ENCODE results near the gene GMDS.

The GMDS gene

GRCh38 chr6:1971612-1972011 is 273.8 kb downstream of the GMDS start:
- no peak for DNase-seq

DNA sequence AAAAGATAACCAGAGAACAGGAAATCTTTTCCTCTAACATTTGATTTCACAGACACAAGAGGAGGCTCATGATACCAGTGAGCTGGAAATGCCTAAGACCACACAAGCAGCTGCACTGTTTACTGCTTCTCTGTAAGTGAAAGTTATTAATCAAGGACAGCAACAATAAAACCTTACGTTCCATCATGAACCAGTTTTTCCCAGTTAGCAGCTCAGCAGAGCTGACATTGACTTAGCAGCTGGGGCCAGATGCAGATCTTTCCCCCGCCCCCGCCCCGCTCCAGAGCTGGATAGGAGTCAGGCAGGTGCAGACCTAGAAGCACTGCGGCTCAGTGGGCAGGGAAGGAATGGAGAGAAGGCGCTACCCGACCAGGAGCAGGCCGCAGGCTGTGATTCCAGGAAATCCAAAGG is 275.2 kb downstream of the GMDS start:
- DNase-seq = no peak

DNA sequence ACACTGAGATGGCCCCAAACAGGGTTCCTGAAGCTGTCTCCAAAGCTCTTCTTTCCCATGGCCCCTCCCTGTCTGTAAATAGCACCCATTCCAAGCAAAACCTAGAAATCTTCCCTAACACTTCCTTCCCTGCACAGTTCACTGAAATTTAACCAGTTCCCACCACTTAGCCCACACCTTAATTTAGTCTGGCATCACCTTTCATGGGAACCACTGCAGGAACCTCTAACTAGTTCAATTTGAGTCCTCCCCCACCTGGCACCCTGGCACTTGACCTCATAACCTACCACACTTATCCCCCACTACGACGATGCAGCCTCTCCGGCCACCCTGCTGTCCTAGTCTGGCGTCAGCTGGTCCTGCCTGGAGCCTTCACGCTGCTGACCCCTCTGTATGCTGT is 278.7 kb downstream of the GMDS start:
- DNase-seq = no peak

DNA sequence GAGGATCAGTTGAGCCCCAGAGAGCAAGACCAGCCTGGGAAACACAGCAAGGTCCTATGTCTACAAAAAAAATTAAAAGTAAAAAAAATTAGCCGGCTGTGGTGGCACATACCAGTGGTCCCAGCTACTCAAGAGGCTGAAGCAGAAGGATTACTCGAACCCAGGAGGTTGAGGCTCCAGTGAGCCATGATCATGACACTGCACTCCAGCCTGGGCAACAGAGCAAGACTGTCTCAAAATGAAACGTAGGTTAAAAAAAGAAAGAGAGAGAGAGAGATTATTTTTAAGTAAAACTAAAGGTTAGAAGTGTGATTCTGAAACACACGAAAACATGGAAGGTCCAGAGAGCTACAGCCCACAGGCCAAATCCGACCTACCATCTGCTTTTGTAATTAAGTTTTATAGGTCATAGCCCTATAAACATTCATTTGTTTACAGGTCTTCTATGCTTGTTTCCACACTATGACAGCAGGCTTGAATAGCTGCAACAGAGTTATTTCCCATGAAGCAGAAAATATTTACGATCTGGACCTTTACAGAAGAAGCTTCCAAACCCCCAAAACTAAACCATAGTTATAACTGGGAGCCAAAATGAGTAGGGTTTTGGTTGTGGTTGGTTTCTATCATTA is 279.7 kb downstream of the GMDS start:
- DNase-seq = no peak

DNA sequence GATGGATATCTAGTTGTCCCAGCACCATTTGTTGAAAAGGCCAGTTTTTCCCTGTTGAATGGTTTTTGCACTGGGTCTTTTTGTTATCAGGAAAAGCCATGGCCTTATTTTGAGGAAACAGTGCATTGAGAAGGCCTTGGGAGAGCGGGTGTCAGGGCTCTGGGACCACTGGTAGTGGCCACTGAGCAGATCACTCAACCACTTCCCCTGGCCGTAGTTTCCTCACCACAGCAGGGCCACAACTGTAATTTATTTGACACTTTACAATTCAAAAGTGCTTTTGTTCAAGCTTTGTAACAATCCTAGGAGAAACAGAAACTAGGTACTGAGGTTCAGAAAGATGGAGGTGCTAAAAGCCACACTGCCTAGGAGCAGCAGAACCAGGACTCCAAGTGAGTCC is 281.8 kb downstream of the GMDS start:
- DNase-seq = no peak

DNA sequence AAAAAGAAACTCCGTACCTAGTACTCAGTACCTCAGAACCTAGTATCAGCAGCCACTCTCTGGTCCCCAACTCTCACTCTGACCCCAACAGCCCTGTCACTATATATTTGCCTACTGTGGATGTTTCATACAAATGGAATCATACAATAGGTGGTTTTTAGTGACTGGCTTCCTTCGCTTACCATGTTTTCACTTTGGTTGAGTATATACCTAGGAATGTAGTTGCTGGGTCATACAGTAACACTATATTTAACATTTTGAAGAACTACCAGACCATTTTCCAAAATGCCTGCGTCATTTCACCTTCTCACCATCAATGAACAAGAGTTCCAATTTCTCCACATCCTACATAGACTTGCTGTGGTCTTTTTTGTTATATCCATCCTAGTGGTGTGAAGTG is 283.2 kb downstream of the GMDS start:
- no peak for DNase-seq

DNA sequence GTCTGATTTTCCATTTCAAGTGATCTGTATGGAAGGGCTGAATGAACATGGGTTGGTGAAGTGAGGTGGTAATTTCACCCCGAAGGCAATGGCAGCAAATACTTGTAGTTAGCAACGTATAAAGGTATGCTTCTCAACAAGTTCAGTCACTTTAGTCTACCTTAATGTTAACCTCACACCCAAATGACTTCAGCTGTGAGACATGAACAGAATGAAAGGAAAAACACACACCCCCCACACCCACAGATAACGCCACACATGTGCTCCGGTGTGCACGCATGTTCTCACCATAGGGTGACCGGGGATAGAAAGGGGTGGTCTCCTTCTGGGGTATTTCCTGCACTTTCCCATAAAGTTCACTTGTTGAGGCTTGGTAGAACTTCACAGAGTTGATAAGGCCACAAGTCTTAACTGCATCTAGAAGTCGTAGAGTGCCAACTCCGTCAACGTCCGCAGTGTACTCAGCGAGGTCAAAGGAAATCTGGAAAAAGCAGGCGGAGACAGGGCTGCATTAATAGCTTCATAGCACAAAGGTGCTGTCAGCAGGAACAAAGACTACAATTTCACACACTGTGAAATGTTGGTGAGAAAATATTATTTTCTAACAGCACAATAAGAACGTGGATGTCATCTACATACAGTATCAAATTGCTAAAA is 284.8 kb downstream of the GMDS start:
- DNase-seq = no peak

- DNase-seq = no peak
Measured at GRCh38 chr6:1958257-1958656, 287.1 kb downstream of the GMDS start.

DNA sequence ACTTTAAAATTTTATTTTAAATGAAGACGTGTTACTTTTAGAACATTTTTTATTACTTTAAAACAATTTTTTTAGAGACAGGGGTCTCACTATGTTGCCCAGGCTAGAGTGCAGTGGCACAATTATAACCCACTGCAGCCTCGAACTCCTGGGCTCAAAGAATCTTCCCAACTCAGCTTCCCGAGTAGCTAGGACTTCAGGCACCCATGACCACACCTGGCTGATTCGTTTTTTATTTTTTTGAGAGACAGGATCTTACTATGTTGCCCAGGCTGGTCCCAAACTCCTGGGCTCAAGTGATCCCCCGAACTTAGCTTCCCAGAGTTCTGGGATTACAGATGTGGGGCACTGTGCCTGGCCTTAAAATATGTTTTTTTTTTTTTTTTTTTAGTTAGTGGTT is 287.7 kb downstream of the GMDS start:
- DNase-seq = no peak

DNA sequence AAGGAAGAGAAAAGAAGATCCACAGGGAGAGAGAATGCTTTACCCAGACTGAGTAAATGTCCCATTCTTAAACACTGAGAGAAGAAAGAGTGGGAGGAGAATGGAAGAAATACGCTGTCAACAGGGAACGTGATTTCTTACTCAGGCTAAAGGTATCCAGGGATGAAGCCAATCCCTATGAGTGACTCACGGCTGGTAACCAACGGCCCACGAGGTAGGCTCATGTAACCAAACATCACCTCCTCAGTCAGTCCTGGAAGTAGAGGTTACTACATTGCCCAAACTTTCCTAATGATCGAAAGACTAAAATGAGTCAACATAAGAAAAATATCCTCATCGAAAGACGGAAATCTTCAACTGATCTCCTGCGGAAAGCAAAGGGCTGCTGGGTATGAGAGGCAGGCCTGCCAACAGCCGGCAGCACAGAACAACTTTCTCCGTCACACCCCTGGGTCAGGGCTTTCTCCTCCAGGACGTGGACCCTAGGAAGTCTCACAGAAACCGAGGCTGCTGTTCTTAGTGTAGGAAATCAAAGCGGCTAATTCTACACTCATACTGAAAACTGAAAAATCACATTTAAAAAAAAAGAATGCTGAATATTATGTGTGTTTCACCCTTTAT is 292.6 kb downstream of the GMDS start:
- no peak for DNase-seq

DNA sequence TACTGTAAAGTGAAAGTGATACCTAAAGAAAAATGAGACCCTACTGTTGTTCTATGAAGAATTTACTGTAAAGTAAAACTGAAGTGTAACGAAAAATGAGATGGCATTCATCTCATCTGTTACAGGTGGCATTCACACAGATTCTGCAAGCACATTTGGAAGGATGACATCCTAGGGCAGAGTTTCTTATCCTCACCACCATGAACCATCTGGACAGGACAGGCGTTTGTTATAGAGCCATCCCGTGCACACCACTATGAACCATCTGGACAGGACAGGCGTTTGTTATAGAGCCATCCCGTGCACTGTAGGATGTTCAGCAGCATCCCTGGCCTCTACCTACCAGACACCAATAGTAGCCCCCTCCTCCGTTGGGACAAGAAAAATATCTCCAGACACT is 294.8 kb downstream of the GMDS start:
- no peak for DNase-seq

DNA sequence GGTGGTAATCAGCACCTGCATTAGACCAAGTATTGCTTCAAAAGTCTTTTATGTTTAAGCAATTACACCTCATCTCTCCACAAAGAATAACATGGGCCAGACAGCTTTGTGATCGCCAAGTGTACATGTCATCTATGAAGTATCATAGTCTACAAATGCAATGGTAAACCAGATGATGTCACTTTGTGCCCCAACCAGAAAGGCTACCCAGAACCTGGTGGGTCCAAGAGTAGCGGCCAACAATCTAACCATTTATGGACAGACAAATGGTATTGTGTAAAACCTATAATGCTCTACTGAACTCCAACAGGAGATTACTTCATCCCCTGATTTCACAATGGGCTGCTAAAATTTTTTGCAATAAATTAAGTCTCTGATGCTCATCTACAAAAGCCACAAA is 295.9 kb downstream of the GMDS start:
- no peak for DNase-seq

DNA sequence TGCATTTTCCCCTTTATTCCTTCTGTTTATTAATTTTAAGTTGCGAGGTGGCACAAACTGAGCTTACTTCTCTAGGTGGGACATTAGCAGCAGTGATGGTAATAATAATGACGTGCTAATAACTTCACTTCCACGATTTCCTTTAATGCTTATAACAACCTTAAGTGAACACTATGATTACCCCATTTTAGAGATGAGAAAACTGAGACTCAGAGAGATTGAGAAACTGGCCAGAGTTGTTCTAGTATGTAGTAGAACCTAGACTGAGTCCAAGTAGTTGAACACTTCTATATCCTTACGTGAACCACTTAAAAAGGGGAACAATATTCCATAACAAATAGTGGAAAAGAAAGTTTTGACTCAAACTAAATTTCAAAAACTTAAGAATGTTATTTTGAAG is 297.5 kb downstream of the GMDS start:
- DNase-seq = no peak

- no peak for DNase-seq
Measured at GRCh38 chr6:1946583-1946982, 298.8 kb downstream of the GMDS start.

- no peak for DNase-seq
Measured at GRCh38 chr6:1945235-1945832, 300.1 kb downstream of the GMDS start.

GRCh38 chr6:1942834-1943233 is 302.6 kb downstream of the GMDS start:
- no peak for DNase-seq

DNA sequence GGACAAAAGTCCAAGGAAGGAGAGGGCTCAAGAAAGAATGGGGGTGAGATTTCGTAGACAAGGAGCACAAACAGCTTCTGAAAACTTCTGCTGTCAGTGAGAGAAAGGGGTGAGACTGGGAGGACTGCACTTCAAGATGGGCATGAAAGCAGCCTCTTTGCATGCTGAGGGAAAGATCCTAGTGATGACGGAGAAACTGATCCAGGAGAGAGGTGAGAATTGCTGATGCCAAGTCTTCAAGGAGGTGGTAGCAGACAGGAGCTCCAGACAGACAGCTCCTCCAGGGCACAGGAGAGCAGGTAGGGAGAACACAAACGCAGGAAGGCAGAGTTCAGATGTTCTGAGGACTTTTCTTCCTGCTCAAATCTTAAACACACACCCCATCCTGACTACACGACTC is 303.9 kb downstream of the GMDS start:
- DNase-seq = no peak

GRCh38 chr6:1940381-1940780 is 305.0 kb downstream of the GMDS start:
- no peak for DNase-seq

- DNase-seq = no peak
Measured at GRCh38 chr6:1933292-1933691, 312.1 kb downstream of the GMDS start.

GRCh38 chr6:1931817-1932216 is 313.6 kb downstream of the GMDS start:
- DNase-seq = no peak

DNA sequence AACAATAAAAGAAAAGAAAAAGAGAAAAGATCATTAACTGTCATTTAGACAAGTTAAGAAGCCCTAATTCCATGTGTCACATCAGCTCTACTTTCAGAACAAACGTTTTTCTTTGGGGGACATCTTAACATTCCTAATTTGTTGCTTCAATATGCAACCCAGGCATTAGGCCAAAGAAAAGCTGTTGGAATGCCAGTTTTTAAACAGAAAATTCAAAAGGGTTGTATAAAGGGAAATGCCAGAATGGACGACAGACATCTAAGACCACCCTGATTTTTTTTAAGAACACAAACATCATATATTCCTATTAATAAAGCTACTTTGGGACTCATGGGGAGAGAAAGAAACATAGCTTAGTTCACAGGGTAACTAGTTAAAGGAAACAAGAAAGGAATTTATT is 315.0 kb downstream of the GMDS start:
- no peak for DNase-seq

GRCh38 chr6:1929931-1930330 is 315.5 kb downstream of the GMDS start:
- no peak for DNase-seq

DNA sequence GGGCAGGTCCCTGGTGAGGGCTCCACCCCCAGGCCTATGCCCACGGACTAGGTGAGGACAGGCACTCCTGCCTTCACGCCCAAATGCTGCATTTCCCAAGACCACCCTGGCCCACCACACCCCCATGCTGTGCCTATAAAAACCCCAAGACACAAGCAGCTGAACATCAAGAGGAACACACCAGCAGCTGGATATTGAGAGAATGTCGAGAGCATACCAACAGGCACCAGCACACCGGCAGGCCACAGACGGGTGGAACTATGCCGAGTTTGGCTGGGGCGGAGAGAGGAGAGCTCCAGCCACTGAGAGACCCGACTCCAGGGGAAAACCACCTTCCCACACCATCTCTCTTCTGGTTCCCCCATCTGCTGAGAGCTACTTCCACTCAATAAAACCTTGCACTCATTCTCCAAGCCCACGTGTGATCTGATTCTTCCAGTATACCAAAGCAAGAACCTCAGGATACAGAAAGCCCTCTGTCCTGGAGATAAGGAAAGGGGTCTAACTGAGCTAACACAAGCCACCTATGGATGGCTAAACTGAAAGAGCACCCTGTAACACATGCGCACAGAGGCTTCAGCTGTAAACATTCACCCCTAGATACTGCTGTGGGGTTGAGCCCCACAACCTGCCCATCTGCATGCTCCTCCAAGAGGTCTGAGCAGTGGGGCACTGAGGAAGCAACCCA is 319.5 kb downstream of the GMDS start:
- DNase-seq = no peak

GRCh38 chr6:1923449-1923848 is 322.0 kb downstream of the GMDS start:
- DNase-seq = no peak

Measured in CD4-positive, alpha-beta T cell treated with Interferon alpha-2 for 1 hour (primary cell).